CD4-positive, alpha-beta T cell (primary cell): ENCODE results near the gene TAF1B. TPM values are rescaled to one million over a fixed set of nuclear protein-coding genes. Genes with fewer than 3 reads are reported as not detected.

Source experiments
- ATAC-seq: fragments of 200-7000 bp; cut with Tn5 transposase; one replicate; pipeline ENCODE4 v1.10.0; 2022; ENCODE audit warnings: mild to moderate bottlenecking; ENCODE audit not compliant: poor library complexity
- CTCF ChIA-PET: fragments of 350-600 bp; sonication (Branson Sonifier 250); formaldehyde crosslinking; loops from one replicate; lab custom pipeline; 2021; ENCODE audit warnings: antibody characterized with exemption, inconsistent platforms; lab: Charles Lee
- POLR2A ChIA-PET: fragments of 350-600 bp; sonication (Branson Sonifier 250); formaldehyde crosslinking; loops from one replicate; lab custom pipeline; 2021; ENCODE audit warnings: antibody characterized with exemption, inconsistent platforms; lab: Charles Lee
- DNase-seq, 14 experiments: peaks; one replicate each; pipeline ENCODE4 v3.0.0-alpha.2; 2013 to 2020; ENCODE audit warnings: mixed read lengths in 2 of 14
- H3K27ac ChIP-seq, 2 donors: one replicate each; pipeline versions ENCODE4 v1.5.1 to v1.7.0; 2013; ENCODE audit warnings: low read length in 2 of 2, low read depth in 1 of 2, mild to moderate bottlenecking in 1 of 2
- H3K27me3 ChIP-seq, 2 experiments: 1 replicate in 1 of 2; 2 replicates in 1 of 2; pipeline versions ENCODE4 v1.6.1 to v1.7.0; 2013; ENCODE audit warnings: low read length in 2 of 2, control low read depth in 1 of 2, mild to moderate bottlenecking in 1 of 2, moderate library complexity in 1 of 2; ENCODE audit not compliant: insufficient read depth in 2 of 2, control insufficient read depth in 1 of 2
- H3K36me3 ChIP-seq: one replicate; pipeline ENCODE4 v1.6.1; 2013; ENCODE audit warnings: low read length, control low read depth; ENCODE audit not compliant: insufficient read depth
- H3K4me1 ChIP-seq: one replicate; pipeline ENCODE4 v1.6.1; 2013; ENCODE audit warnings: low read length, control low read depth; ENCODE audit not compliant: insufficient read depth
- H3K4me3 ChIP-seq: one replicate; pipeline ENCODE4 v1.5.1; 2013; ENCODE audit warnings: mild to moderate bottlenecking, low read length, moderate library complexity
- H3K9me3 ChIP-seq, 2 experiments: 1 replicate in 1 of 2; 2 replicates in 1 of 2; pipeline versions ENCODE4 v1.6.1 to v1.7.0; 2013; ENCODE audit warnings: low read length in 2 of 2, mild to moderate bottlenecking in 2 of 2, control low read depth in 1 of 2, moderate library complexity in 1 of 2; ENCODE audit not compliant: control insufficient read depth in 1 of 2, insufficient read depth in 1 of 2
- H3K27ac Mint-ChIP-seq: one replicate; pipeline ENCODE4 v1.8.0; 2020; ENCODE audit warnings: mixed read lengths
- H3K27me3 Mint-ChIP-seq: one replicate; pipeline ENCODE4 v1.8.0; 2021; ENCODE audit warnings: mixed read lengths
- H3K36me3 Mint-ChIP-seq: one replicate; pipeline ENCODE4 v1.8.0; 2021; ENCODE audit warnings: low read depth, mixed read lengths
- H3K4me1 Mint-ChIP-seq: one replicate; pipeline ENCODE4 v1.8.0; 2021; ENCODE audit warnings: low read depth, mixed read lengths
- H3K4me3 Mint-ChIP-seq: one replicate; pipeline ENCODE4 v1.8.0; 2020; ENCODE audit warnings: mild to moderate bottlenecking, mixed read lengths
- H3K9me3 Mint-ChIP-seq: one replicate; pipeline ENCODE4 v1.8.0; 2020; ENCODE audit warnings: mixed read lengths
- CTCF ChIP-seq: fragments of 200-600 bp; IDR thresholded peaks from one replicate; pipeline ENCODE4 v1.8.0; 2022; ENCODE audit warnings: antibody characterized with exemption, mild to moderate bottlenecking
- intact Hi-C, 2 experiments: fragments of 100-400 bp; cut with DNase I in 1 of 2; cut with micrococcal nuclease in 1 of 2; formaldehyde crosslinking; loops; one replicate each; pipeline versions ENCODE4 v1.15.1 to v1.9.0; 2023 to 2025; cut with DNase I, micrococcal nuclease
- total RNA-seq, 174 experiments: library from RNA in 2 of 174; stranded (reverse) in 2 of 174; gene quantifications; one replicate each; pipeline ENCODE4 v1.2.3 and lab custom pipeline; 2021 to 2026

The TAF1B gene
- total RNA-seq, 2 experiments from 2014 or later, result 9.9 to 10.8 TPM

DNA sequence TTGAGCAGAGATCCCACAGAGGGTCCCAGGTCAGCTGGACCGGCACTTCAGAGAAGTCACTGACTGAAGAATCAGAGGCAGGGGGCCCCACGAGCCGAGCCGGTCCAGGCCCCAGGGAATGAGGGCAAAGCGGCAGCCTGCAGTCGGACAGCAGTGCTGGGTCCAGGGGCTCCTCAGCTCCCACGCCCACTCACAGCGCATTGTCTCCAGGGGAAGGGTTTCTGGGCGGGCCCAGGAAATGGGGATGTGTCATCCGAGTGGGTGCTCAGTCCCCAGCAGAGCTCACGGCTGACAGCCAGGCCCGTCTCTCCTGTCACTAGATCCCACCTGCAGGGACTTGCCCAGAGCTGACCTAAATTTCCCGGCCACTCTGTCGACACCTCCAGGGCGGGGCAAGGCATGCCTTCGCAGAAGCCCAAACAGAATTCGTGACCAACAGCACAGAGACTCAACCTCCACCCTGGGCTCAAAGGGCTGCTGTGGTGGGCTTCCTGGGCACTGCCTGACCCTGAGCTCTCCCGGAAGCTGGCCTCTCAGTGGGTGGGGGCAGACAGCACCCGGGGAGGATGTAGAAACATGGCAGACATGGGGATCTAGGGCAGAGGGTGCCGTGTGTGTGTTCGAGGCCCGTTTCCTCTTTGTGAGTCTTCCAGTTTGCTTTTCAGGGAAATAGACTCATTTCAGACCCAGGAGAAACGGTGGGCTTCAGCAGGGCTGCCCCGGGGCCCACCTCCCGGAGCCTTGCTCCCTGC lies 42.1 kb upstream of the TAF1B start:
- intact Hi-C loops, result no loop called here
- Mint-ChIP-seq H3K27ac (peak overlapping the region; percentile 70), H3K36me3 (no peaks in the 10 kb centered on the region), H3K9me3 (no peaks in the 10 kb centered on the region), H3K4me1 (peaks cover 17% of the 10 kb centered on the region), H3K4me3 (no peak overlapping the region), H3K27me3 (peaks cover 5% of the 10 kb centered on the region)
- ATAC-seq (peak; percentile 65), DNase-seq (peak in 10 of 14 experiments; percentile 19 to 92 (median 46))
- no peak for TF ChIP-seq CTCF
- POLR2A ChIA-PET, result interaction anchor here (1.1 kb wide), 1 partner anchor 170 kb away, joined by 3 read pairs; the partner anchor contains the start of gene YWHAQ
- no peak overlapping the region for H3K4me3 ChIP-seq
- CTCF ChIA-PET, result interaction anchor here (1.0 to 3.0 kb wide), 6 partner anchors 13 to 248 kb away, joined by 3 to 12 read pairs (median 4); partner anchors contain the start of gene TAF1B
- H3K9me3 ChIP-seq, result no peaks in the 10 kb centered on the region
- H3K36me3 ChIP-seq, result no peaks in the 10 kb centered on the region
- peaks cover 46% of the 10 kb centered on the region for H3K4me1 ChIP-seq
- no peaks in the 10 kb centered on the region for H3K27me3 ChIP-seq
- H3K27ac ChIP-seq, result peak overlapping the region; percentile 46 to 89

DNA sequence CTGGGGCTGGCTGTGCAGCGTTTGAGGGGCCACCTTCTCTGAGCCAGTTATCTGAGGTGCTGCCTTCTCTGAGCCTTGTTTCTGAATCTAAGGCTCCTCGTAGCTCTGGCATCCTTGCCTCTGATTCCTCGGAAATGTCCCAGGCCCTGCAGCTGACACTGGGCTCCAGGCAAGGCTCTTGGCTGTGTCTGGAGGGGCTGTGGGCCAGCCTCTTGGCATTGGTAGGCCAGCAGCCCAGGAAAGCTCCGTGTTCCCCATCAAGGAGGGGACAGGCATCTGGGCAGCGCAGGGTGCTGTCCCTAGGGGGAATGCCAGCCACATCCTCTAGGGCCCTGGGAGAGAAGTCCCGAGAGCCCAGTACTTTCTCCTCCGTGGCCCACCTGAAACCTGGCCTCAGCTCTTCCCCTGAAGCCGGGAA lies 40.7 kb upstream of the TAF1B start:
- Histone ChIP-seq H3K27ac (no peak overlapping the region), H3K36me3 (no peaks in the 10 kb centered on the region), H3K9me3 (no peaks in the 10 kb centered on the region), H3K4me1 (peaks cover 46% of the 10 kb centered on the region), H3K27me3 (no peaks in the 10 kb centered on the region), H3K4me3 (no peak overlapping the region)
- Mint-ChIP-seq H3K4me1 (peaks cover 17% of the 10 kb centered on the region), H3K36me3 (no peaks in the 10 kb centered on the region), H3K27ac (no peak overlapping the region), H3K4me3 (no peak overlapping the region), H3K9me3 (no peaks in the 10 kb centered on the region), H3K27me3 (peaks cover 5% of the 10 kb centered on the region)
- TF ChIP-seq CTCF, result no peak
- intact Hi-C loops, result no loop called here
- ChIA-PET POLR2A (no interaction called here), CTCF (no interaction called here)
- DNase-seq, result no peak
- ATAC-seq, result no peak

GRCh38 chr2:9803023-9803805 lies 40.1 kb upstream of the TAF1B start:
- H3K4me1 ChIP-seq, result peaks cover 46% of the 10 kb centered on the region
- ATAC-seq (no peak), DNase-seq (peak in 1 of 14 experiments; percentile 19)
- POLR2A ChIA-PET, result no interaction called here
- no peak overlapping the region for H3K4me3 Mint-ChIP-seq
- no peaks in the 10 kb centered on the region for H3K36me3 ChIP-seq
- no peaks in the 10 kb centered on the region for H3K36me3 Mint-ChIP-seq
- CTCF ChIA-PET, result interaction anchor here (2.3 kb wide), 1 partner anchor 11 kb away, joined by 7 read pairs; no protein-coding TSS in a partner anchor
- H3K9me3 Mint-ChIP-seq, result no peaks in the 10 kb centered on the region
- H3K4me3 ChIP-seq, result no peak overlapping the region
- no peak overlapping the region for H3K27ac Mint-ChIP-seq
- H3K27me3 ChIP-seq, result no peaks in the 10 kb centered on the region
- H3K4me1 Mint-ChIP-seq, result peaks cover 17% of the 10 kb centered on the region
- intact Hi-C loops, result no loop called here
- H3K9me3 ChIP-seq, result no peaks in the 10 kb centered on the region
- no peak for TF ChIP-seq CTCF
- no peak overlapping the region for H3K27ac ChIP-seq
- peaks cover 5% of the 10 kb centered on the region for H3K27me3 Mint-ChIP-seq
